Activated CD4-positive, alpha-beta T cell treated with anti-CD3 and anti-CD28 coated beads, Interleukin-2, amount 10 ng/mL, durations not matched to agents 24 days and 14 days (primary cell): ENCODE measurements around the gene LHFPL2. TPM values are rescaled to one million over a fixed set of nuclear protein-coding genes. Genes with fewer than 3 reads are reported as not detected.
"Not testable (repeated sequence)": the region's sequence is repeated elsewhere in the genome, so short reads cannot be mapped to it uniquely, and the experiment has no call there.

Experiments
- DNase-seq: peaks from one replicate; pipeline ENCODE4 v3.0.0; 2022
- H3K27ac Mint-ChIP-seq: one replicate; pipeline ENCODE4 v1.8.0; 2022; ENCODE audit warnings: mild to moderate bottlenecking, mixed read lengths
- H3K27me3 Mint-ChIP-seq: one replicate; pipeline ENCODE4 v1.8.0; 2022; ENCODE audit warnings: mixed read lengths
- H3K36me3 Mint-ChIP-seq: one replicate; pipeline ENCODE4 v1.8.0; 2022; ENCODE audit warnings: low read depth, mild to moderate bottlenecking, mixed read lengths
- H3K4me1 Mint-ChIP-seq: one replicate; pipeline ENCODE4 v1.8.0; 2021; ENCODE audit warnings: mixed read lengths
- H3K4me3 Mint-ChIP-seq: one replicate; pipeline ENCODE4 v1.8.0; 2022; ENCODE audit warnings: mild to moderate bottlenecking, moderate library complexity, mixed read lengths
- H3K9me3 Mint-ChIP-seq: one replicate; pipeline ENCODE4 v1.8.0; 2021; ENCODE audit warnings: mixed read lengths
- intact Hi-C: fragments of 100-400 bp; cut with micrococcal nuclease; formaldehyde crosslinking; loops from one replicate; pipeline ENCODE4 v1.15.1; 2023
- total RNA-seq: library from RNA; stranded (reverse); gene quantifications from 2 replicates; pipeline ENCODE4 v1.2.3, GENCODE V29; 2022

Gene LHFPL2
- total RNA-seq, 1 donor from 2014 or later: 0.30 TPM

DNA sequence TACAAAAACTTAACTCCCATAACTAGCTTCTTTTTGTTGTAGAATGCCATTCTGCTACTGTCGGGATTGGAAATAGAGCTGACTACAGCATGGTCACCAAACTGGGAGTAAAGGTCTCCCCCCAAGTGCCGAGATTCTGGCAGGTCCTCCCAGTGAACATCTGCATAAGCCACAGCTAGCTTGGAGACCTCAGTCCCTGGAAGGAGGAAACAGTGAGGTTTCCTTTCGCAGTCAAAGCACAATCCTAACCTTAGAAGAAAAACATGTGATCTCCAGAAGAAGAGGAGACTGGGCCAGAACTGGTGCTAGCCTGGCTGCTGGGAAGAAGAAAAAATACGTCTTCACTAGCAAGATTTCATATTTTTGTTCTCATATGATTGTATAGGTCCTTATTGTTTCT lies 160.7 kb downstream of the LHFPL2 start:
- peaks cover 13% of the 10 kb centered on the region for H3K4me1 Mint-ChIP-seq
- intact Hi-C loops: no loop called here
- H3K36me3 Mint-ChIP-seq: no peaks in the 10 kb centered on the region
- no peaks in the 10 kb centered on the region for H3K9me3 Mint-ChIP-seq
- H3K27me3 Mint-ChIP-seq: no peaks in the 10 kb centered on the region
- no peak overlapping the region for H3K27ac Mint-ChIP-seq
- no peak for DNase-seq
- H3K4me3 Mint-ChIP-seq: no peak overlapping the region

DNA sequence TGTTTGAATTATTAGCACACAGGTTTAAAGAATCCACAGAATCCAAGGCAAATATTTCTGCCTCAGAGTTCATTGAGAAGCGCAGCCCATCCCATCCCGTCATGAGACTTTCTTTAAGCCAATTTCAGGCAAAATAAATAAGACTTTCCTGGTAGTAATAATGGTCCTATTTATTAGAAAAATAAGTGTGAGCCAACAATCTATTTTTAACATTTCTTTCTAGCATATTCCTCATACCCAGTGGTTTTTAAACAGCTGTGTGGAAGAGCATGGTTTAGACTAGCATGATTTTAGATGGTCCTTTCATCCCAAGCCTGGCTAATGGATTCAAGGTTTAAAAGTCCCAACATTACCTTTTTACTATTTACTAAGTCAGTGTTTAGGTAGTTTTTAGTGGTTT lies 162.4 kb downstream of the LHFPL2 start:
- no peak overlapping the region for H3K27ac Mint-ChIP-seq
- peaks cover 13% of the 10 kb centered on the region for H3K4me1 Mint-ChIP-seq
- DNase-seq: no peak
- H3K36me3 Mint-ChIP-seq: no peaks in the 10 kb centered on the region
- no peaks in the 10 kb centered on the region for H3K9me3 Mint-ChIP-seq
- no peaks in the 10 kb centered on the region for H3K27me3 Mint-ChIP-seq
- H3K4me3 Mint-ChIP-seq: no peak overlapping the region
- intact Hi-C loops: no loop called here

DNA sequence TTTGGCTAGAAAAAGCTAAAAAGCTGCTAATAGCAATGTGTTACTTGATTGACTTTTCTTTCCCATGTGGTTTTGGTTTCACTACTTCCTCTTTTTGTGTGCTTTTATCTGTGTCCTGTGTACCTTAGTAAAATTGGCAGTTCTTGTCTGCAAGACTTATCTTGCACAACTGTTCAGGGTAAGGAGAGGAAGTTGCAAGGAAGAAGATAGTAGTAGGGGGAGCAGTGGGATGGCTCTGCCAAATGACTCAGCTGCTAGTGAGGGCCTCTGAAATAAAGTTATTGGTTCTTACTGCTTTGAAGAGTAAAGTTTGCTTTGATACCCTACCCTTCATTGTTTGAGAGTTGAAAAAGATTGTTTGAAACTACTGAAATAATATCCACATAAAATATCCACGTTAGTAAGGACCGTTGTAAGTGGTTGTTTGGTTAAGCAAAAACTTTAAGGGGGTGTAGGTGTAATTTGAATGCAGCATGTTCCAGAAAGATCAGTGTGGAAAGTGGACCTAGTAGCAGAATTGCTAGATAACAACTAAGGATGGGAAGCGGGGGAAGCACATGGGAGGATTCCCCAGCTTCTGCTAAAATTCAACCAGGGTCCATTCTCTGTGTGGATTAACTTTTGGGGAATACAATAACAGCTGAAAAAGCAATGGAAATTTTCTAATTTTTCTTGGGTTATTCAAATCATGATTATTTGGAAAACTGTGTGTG lies 164.6 kb downstream of the LHFPL2 start:
- no peak for DNase-seq
- Mint-ChIP-seq H3K9me3 (no peaks in the 10 kb centered on the region), H3K4me3 (no peak overlapping the region), H3K27me3 (no peaks in the 10 kb centered on the region), H3K27ac (no peak overlapping the region), H3K36me3 (no peaks in the 10 kb centered on the region), H3K4me1 (peaks cover 13% of the 10 kb centered on the region)
- intact Hi-C loops: no loop called here

DNA sequence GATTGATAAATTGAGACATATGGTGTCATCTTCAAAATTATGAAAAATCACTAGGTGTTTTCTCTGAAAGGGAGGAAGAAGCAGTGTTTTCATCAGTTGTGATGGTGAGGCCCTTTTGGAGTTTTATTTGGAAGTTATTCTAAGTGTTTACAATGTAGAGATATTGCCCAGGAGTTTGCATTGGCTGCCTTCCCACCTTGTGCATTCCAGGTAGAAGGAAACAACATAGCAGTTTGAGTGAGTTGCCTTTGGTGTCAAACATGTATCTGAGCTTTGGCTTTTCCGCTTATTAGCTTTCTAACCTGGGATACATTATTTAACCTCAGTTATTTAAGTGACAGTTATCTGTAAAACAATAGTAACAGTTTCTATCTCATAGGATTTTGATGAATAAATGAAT lies 165.6 kb downstream of the LHFPL2 start:
- no peaks in the 10 kb centered on the region for H3K36me3 Mint-ChIP-seq
- intact Hi-C loops: no loop called here

DNA sequence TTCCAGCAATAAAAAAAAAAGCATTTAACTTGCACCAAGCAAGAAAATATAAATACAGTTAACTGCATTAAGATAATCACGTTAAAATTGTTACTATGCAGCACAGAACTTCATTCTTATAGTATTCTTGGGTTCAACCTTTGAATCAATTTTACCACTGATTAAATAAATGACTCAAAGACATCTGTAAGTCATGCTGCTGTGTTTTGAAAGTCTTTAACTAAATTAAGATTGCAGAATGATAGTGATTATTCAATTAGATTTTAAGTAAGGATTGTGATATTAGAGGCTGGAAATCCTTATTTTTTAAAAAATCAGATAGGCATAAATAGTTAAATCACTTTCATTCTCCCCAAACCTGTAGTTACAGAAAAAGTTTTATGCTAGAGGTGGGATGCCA lies 171.8 kb downstream of the LHFPL2 start:
- no peak for DNase-seq
- Mint-ChIP-seq H3K9me3 (no peaks in the 10 kb centered on the region), H3K27ac (no peak overlapping the region), H3K27me3 (no peaks in the 10 kb centered on the region), H3K4me3 (no peak overlapping the region), H3K4me1 (peaks cover 3% of the 10 kb centered on the region), H3K36me3 (no peaks in the 10 kb centered on the region)
- intact Hi-C loops: no loop called here

More for the DNA sequence above, 165.6 kb downstream of the LHFPL2 start:
- peaks cover 13% of the 10 kb centered on the region for H3K4me1 Mint-ChIP-seq
- no peak overlapping the region for H3K4me3 Mint-ChIP-seq
- no peak overlapping the region for H3K27ac Mint-ChIP-seq
- H3K9me3 Mint-ChIP-seq: no peaks in the 10 kb centered on the region
- no peaks in the 10 kb centered on the region for H3K27me3 Mint-ChIP-seq
- DNase-seq: no peak

DNA sequence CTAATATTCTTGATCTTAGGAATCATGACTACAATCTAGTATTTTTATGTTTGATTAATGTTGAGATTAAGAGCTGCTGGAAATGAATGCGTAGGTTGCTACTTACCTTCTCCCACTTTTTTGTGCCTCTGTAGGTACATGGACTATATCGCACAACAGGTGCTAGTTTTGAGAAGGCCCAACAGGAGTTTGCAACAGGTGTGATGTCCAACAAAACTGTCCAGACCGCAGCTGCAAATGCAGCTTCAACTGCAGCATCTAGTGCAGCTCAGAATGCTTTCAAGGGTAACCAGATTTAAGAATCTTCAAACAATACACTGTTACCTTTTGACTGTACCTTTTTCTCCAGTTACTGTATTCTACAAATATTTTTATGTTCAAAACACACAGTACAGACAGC lies 173.2 kb downstream of the LHFPL2 start:
- no peak overlapping the region for H3K4me3 Mint-ChIP-seq
- H3K27ac Mint-ChIP-seq: no peak overlapping the region
- DNase-seq: no peak
- H3K9me3 Mint-ChIP-seq: no peaks in the 10 kb centered on the region
- H3K36me3 Mint-ChIP-seq: no peaks in the 10 kb centered on the region
- intact Hi-C loops: no loop called here
- H3K4me1 Mint-ChIP-seq: peaks cover 3% of the 10 kb centered on the region
- H3K27me3 Mint-ChIP-seq: no peaks in the 10 kb centered on the region

DNA sequence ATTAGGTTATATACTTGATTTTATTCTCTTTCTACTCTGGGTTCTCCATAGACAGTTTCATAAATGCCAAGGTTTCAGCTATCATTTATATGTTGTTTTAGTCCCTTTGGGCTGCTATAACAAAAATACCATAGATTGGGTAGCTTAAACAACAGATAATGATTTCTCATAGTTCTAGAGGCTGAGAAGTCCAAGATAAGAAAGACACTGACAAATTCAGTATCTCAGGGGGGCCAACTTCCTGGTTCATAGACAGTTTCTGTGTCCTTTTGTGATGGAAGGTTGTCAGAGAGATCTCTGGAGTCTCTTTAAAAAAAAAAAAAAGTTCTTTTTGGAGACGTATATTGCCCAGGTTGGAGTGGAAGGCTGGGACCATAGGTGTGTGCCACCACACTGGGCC lies 174.8 kb downstream of the LHFPL2 start:
- Mint-ChIP-seq H3K4me3 (no peak overlapping the region), H3K27ac (no peak overlapping the region), H3K4me1 (peaks cover 3% of the 10 kb centered on the region), H3K9me3 (no peaks in the 10 kb centered on the region), H3K36me3 (no peaks in the 10 kb centered on the region), H3K27me3 (no peaks in the 10 kb centered on the region)
- DNase-seq: no peak
- intact Hi-C loops: no loop called here

DNA sequence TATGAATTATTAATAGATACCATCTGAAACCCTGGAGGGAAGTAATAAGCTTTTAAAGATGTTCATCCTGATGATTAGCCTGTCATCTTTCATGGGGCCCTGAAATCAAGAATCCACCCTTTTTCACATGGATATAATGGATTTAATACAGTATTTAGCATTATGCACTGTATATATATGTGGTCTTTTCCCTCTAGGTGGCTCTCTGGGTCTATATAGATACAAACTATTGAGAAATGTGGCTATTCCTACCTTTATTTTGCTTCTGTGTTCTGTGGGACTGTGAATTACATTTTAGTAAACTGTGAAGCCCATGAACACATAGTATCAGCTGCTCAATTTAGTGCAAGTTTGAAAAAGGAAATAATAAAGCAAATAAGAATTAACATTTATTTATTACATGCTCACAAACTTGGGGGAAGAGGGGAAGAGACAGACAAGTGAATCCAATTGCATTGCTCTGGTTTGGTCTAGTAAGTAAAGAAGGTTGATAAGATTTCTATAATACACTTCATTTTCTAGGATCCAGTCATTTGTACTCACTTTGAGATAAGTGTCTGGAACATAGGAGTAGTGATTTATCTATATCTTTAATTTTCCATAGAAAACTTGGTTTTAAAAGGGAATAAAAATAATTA lies 176.0 kb downstream of the LHFPL2 start:
- H3K4me1 Mint-ChIP-seq: peaks cover 3% of the 10 kb centered on the region
- no peak overlapping the region for H3K27ac Mint-ChIP-seq
- DNase-seq: no peak
- no peaks in the 10 kb centered on the region for H3K36me3 Mint-ChIP-seq
- H3K9me3 Mint-ChIP-seq: no peaks in the 10 kb centered on the region
- H3K27me3 Mint-ChIP-seq: no peaks in the 10 kb centered on the region
- intact Hi-C loops: no loop called here
- no peak overlapping the region for H3K4me3 Mint-ChIP-seq

DNA sequence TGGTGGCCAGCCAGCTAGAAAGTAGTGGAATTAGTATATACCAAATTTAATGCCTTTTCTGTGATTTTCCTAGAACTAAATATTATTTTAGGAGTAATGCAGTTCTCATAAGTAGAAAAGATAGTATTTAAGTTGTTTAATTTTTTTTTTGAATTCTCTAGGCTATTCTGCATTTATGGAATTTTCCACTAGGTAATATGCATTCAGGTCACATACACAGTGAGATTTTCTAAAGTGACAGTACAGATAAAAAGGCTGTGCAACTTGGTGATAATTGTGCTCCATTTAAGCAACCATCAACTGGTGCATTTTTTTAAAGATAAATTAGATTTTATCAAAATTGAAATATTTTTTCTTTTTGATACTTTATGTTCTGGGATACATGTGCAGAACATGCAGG lies 176.7 kb downstream of the LHFPL2 start:
- Mint-ChIP-seq H3K27me3 (no peaks in the 10 kb centered on the region), H3K36me3 (no peaks in the 10 kb centered on the region)

DNA sequence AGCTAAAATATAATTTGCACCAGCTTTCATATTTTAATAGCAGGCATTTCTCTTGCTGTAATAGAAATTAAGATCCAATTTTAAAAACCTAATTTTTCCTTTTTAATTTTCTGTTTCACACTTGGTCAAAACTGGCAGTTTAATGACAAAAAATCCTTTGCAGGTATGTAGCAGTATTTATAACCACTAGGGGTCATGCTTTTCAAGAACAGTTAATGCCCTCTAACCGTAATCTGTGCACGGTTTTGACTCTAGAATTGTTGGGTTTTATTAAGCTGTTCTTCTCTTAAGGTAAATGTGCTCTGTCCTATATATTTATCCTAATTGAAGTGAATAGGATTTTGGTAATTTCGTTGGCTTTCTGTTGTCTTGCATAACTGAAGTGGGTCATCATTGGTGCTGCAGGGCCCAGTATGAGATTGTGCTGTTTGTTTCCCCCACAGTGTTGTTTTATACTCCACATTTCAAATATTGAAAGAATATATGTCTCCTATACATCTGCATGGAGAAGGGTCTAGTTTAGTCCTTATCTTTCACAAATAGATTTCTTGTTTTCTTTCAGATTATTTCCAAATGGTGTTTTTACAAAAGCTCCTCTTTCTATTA lies 180.7 kb downstream of the LHFPL2 start:
- no peaks in the 10 kb centered on the region for H3K4me1 Mint-ChIP-seq
- no peaks in the 10 kb centered on the region for H3K27me3 Mint-ChIP-seq
- intact Hi-C loops: no loop called here
- H3K36me3 Mint-ChIP-seq: peaks cover 3% of the 10 kb centered on the region
- H3K9me3 Mint-ChIP-seq: no peaks in the 10 kb centered on the region
- no peak for DNase-seq
- no peak overlapping the region for H3K27ac Mint-ChIP-seq
- no peak overlapping the region for H3K4me3 Mint-ChIP-seq

More for the DNA sequence above, 176.7 kb downstream of the LHFPL2 start:
- intact Hi-C loops: no loop called here
- DNase-seq: no peak
- H3K4me3 Mint-ChIP-seq: no peak overlapping the region
- H3K4me1 Mint-ChIP-seq: peaks cover 3% of the 10 kb centered on the region
- H3K27ac Mint-ChIP-seq: no peak overlapping the region
- no peaks in the 10 kb centered on the region for H3K9me3 Mint-ChIP-seq

DNA sequence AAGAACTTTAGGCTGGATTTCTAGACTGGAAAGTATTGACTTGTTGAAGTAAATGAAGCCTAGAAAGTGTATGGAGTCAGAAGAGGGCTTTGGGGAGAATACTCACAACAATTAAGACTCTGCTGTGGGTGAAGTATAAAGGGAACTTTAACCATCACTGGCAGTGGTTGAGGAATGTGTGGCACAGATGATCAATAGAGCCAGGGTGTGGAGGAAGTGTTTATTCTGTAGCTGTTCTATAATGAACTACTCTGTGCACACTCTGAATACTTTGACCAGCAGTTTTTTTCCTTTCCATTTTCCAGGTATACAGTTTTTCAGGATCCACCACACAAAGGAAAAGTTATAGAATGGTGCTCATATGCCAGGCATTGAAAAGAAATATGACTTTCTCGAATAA lies 181.4 kb downstream of the LHFPL2 start:
- Mint-ChIP-seq H3K27me3 (no peaks in the 10 kb centered on the region), H3K4me1 (no peaks in the 10 kb centered on the region)
- intact Hi-C loops: no loop called here

DNA sequence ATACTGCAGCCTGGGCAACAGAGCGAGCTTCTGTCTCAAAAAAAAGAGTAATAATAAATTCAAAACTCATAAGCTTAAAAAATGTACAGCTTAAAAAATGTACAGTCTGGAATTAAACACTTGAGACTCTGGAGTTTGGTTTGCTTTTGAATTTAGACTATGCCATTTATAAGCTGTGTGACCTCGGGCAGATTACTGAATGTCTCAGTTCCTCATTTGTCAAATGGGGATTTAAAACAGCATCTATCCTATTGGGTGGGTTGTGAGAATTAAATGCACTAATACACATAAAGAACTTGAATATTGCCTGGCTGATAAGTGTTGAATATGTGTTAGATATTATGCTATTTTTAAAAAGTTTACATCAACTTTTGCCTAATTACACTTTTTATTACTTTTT lies 189.7 kb downstream of the LHFPL2 start:
- DNase-seq: no peak
- H3K4me1 Mint-ChIP-seq: no peaks in the 10 kb centered on the region
- H3K36me3 Mint-ChIP-seq: peaks cover 23% of the 10 kb centered on the region
- no peaks in the 10 kb centered on the region for H3K9me3 Mint-ChIP-seq
- intact Hi-C loops: no loop called here
- no peaks in the 10 kb centered on the region for H3K27me3 Mint-ChIP-seq
- H3K4me3 Mint-ChIP-seq: no peak overlapping the region
- no peak overlapping the region for H3K27ac Mint-ChIP-seq

More for the DNA sequence above, 181.4 kb downstream of the LHFPL2 start:
- no peak for DNase-seq
- Mint-ChIP-seq H3K27ac (no peak overlapping the region), H3K9me3 (no peaks in the 10 kb centered on the region), H3K36me3 (peaks cover 4% of the 10 kb centered on the region), H3K4me3 (no peak overlapping the region)

DNA sequence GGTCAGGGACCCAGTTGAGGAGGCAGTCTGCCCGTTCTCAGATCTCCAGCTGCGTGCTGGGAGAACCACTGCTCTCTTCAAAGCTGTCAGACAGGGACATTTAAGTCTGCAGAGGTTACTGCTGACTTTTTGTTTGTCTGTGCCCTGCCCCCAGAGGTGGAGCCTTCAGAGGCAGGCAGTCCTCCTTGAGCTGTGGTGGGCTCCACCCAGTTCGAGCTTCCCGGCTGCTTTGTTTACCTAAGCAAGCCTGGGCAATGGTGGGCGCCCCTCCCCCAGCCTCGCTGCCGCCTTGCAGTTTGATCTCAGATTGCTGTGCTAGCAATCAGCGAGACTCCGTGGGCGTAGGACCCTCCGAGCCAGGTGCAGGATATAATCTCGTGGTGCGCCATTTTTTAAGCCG lies 191.1 kb downstream of the LHFPL2 start:
- H3K9me3 Mint-ChIP-seq, DNase-seq, intact Hi-C loops, H3K4me1 Mint-ChIP-seq, H3K4me3 Mint-ChIP-seq, H3K27me3 Mint-ChIP-seq, H3K27ac Mint-ChIP-seq: not testable (repeated sequence)
- H3K36me3 Mint-ChIP-seq: peaks cover 20% of the 10 kb centered on the region

DNA sequence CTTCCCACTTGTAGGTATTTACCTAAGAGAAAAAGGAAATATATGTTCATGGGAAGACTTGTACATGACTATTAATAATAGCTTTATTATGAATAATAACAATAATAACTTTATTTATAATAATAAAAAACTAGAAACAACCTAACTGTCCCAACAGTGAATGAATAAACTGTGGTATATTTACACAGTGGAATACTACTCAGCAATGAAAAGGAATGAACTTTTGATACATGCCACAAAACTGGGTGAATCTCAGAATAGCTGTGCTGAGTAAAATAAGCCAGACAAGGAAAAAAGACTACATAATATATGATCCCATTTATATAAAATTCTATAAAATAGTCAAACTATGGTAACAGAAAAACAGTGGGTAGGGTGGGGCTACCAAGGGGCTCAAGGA lies 199.5 kb downstream of the LHFPL2 start:
- no peaks in the 10 kb centered on the region for H3K4me1 Mint-ChIP-seq
- peaks cover 17% of the 10 kb centered on the region for H3K36me3 Mint-ChIP-seq
- no peak for DNase-seq
- peaks cover 6% of the 10 kb centered on the region for H3K9me3 Mint-ChIP-seq
- intact Hi-C loops: no loop called here
- H3K27me3 Mint-ChIP-seq: no peaks in the 10 kb centered on the region
- no peak overlapping the region for H3K4me3 Mint-ChIP-seq
- no peak overlapping the region for H3K27ac Mint-ChIP-seq
